GM21447 (cell line): ENCODE results near the gene WBP1L.
"Not testable (repeated sequence)": the region's sequence is repeated elsewhere in the genome, so short reads cannot be mapped to it uniquely, and the experiment has no call there.

Experiments used
- ATAC-seq: cut with Tn5 transposase; IDR thresholded peaks from one replicate; pipeline ENCODE4 v1.9.1; 2021; ENCODE audit not compliant: unreplicated experiment

WBP1L gene

GRCh38 chr10:102721954-102722353 lies 21.8 kb upstream of the WBP1L start:
- no peak for ATAC-seq

- no peak for ATAC-seq
These were observed 19.8 kb upstream of the WBP1L start for GRCh38 chr10:102723989-102724388.

DNA sequence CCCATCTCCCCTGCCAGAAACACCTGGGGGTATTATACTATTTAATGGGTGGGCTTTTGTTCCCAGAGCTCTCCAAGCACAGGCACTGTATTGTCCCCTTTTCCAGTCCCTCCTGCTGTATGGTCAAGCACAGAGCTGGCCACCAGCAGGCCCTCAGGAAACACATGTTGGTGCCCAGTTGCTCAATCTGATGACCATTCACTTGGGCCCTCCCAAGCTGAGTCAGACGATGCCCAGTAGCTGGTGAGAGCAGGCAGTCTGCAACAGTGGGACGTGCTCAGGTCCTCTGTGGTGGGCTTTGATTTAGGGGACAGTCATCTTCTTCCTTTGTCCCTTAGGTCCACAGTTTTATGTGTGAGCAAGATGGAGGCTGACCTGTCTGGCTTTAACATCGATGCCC lies 17.5 kb upstream of the WBP1L start:
- no peak for ATAC-seq

- ATAC-seq = no peak
These were observed 16.5 kb upstream of the WBP1L start for GRCh38 chr10:102727037-102727818.

- ATAC-seq = peak; percentile 63
These were observed 14.4 kb upstream of the WBP1L start for GRCh38 chr10:102729029-102730026.

DNA sequence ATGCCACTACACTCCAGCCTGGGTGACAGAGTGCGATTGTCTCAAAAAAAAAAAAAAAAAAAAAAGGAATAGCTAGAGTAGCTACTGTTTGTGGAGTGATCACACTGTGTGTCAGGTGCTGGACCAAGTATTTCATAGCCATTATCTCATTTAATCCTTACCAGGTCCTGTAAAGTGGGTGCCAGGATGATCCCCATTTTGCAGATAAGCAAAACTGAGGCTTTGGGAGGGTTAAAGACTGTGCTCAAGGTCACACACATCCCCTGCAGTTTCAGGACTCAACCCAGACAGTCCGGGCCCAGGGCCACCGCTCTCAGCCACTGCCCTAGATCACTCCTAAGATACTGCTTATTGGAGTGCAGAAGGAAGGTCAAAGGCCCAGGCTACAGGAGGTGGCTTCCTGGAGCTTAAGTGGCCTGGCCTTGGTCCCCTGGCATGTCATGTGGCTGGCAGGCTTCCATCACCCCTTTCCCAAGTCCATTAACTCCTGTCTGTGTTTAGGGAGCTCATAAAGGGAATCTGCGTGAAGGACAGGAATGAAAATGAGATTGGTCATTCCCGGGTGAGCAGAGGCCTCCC lies 12.4 kb upstream of the WBP1L start:
- no peak for ATAC-seq

DNA sequence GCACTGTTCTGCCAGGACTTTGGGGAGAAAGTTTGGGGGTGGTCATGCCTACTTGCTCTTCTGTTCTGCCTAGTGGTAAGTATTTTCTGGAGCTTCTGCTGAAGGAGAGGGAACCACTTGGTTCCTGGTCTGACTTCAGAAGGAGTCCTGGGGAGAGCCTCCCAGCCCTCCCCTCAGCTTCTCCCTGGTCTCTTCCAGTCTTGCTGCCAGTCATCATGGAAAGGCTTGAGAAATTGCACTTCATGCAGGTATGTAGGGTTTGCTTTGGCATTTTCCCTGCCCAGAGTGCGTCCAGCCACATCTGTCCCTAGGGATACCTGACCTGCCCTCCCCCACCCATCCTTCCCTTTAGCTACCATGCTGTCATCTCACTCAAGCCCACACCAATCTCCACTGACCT lies 11.1 kb upstream of the WBP1L start:
- no peak for ATAC-seq

- no peak for ATAC-seq
These were observed 8.6 kb upstream of the WBP1L start for GRCh38 chr10:102735065-102735562.

DNA sequence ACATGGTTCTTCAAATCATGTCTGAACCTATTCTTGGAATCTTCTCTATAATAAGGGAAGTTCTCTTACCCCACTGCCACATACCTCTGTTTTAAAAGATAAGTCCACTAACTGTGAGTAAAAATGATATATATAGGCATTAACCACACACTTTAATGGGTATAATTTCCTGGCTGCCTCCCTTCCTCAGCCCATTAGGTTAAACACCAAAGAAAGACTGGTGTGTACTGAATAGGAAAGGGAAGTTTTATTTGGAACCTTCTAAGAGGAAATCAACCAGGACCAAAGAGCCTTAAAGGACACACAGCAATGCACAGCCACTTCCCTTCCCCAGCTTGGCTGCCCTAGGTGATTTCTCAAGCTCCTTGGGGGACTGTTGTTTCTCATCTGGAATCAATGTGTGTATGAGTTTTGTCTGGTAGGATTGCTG lies 5.0 kb upstream of the WBP1L start:
- ATAC-seq = no peak

DNA sequence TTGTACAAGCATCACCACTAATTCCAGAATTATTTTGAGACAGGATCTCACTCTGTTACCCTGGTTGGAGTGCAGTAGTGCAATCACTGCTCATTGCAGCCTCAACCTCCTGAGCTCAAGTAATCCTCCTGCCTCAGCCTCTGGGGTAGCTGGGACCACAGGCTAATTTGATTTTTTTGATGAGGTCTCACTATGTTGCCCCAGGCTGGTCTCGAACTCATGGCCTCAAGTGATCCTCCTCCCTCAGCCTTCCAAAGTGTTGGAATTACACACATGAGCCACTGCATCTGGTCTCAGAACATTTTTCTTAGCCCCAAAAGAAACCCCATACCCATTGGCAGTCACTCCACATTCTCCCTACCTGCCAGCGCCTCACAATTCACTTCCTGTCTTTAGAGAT lies 3.5 kb upstream of the WBP1L start:
- ATAC-seq = no peak

DNA sequence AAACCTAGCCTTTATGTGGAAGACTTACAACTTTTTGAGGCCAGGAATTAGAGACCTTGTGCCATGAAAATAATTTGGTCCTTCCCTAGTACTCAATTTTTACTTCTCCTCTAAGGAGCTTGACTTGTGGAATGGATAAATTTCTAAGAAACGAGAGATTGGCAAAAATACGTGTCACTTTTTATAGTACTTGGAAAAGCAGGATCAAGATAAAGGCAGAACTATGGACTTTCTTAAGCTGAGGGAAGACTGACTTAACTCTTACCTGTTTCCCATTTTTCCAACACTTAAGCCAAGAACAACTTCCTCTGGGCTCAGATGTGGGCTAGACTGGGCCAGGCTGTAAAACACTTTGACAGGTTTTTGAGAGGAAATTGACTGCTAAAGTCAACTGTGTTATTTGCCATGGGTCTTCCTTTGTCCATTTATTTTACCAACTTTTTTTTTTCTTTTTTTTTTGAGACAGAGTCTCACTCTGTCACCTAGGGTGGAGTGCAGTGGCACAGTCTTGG lies 2.0 kb upstream of the WBP1L start:
- no peak for ATAC-seq

- not testable (repeated sequence) for ATAC-seq
These were observed 1.4 kb upstream of the WBP1L start for GRCh38 chr10:102742313-102742712.

DNA sequence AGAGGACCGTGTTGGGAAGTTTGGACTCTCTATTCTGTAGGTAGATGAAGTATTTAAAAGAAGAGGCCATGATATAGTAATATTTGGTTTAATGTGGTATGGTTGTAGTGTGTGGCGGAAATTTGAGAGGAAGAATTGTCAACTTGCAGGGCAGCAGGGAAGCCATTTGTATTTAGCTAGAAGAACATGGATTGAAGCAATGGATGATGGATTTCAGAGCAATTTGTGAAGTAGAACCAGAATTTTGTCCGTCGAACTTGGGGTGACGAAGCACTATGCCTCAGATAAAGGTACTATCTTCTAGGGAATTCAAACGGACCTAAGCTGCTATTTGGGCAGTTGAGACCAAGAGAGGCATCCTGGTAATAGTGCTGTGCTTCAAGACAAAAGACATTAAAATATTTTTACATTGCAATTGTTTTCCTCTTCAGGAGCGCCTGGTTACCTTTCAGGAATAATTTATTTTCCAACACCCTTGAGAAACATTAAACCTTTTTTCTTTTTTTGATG lies 615 bp upstream of the WBP1L start:
- no peak for ATAC-seq

GRCh38 chr10:102744374-102745051 lies 765 bp downstream of the WBP1L start:
- peak; percentile 7 for ATAC-seq

DNA sequence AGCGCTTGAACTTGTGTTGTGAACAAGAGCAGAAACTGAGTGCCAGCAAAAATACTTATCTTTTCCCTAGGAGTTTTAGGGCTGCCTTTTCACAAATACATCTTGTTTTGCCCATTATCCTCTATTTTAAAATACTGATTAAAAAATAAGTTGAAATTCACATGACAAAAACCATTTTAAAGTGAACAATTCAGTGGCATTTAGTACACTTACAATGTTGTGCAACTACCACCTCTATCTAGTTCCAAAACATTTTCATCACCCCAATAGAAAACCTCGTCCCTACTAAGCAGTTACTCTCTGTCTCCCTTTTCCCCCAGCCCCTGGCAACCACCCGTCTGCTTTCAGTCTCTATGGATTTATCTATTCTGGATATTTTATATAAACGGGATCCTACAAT lies 1.4 kb downstream of the WBP1L start:
- ATAC-seq = no peak

- ATAC-seq = no peak
These were observed 8.7 kb downstream of the WBP1L start for GRCh38 chr10:102752266-102752930.

GRCh38 chr10:102752934-102753664 lies 9.4 kb downstream of the WBP1L start:
- ATAC-seq = no peak

DNA sequence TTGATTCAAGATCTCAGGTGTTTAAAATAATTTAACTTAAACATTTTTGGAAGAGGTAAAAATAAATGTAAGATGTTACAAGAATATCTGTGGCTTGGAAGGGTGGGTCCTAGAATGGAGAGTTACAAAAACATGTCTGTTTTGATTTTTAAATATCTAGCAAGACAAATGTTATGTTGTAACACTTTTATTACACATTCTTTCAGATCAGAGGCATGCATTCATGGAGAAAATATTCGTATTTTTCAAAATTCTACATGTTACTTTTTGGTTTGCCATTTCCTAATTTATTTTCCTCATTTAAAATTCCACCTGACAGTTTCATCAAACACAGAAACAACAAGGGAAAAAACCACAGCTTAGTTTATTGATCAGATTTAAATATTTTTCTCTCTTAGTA lies 10.0 kb downstream of the WBP1L start:
- ATAC-seq = no peak

- ATAC-seq = no peak
These were observed 13.6 kb downstream of the WBP1L start for GRCh38 chr10:102757323-102757722.
